Loucy (cell line): ENCODE measurements around the gene MMP28.

ENCODE experiments used
- H2AFZ ChIP-seq: fragments of 200-600 bp; sonication (generic); 2 replicates; pipeline ENCODE4 v1.6.0; 2016; ENCODE audit warnings: antibody characterized with exemption, mild to moderate bottlenecking, low read length, moderate library complexity
- H3F3A ChIP-seq: fragments of 200-600 bp; 2 replicates; pipeline ENCODE4 v1.6.0; 2016; ENCODE audit warnings: antibody characterized with exemption, low read depth, mild to moderate bottlenecking
- H3K27me3 ChIP-seq: fragments of 200-600 bp; sonication (generic); 2 replicates; pipeline ENCODE4 v1.6.1; 2014; ENCODE audit warnings: low read length, mild to moderate bottlenecking; ENCODE audit not compliant: insufficient read depth, poor library complexity, severe bottlenecking
- H3K36me3 ChIP-seq: fragments of 200-600 bp; sonication (generic); 2 replicates; pipeline ENCODE4 v1.6.1; 2016; ENCODE audit warnings: low read length; ENCODE audit not compliant: insufficient read depth
- H3K4me1 ChIP-seq: fragments of 200-600 bp; sonication (generic); 2 replicates; pipeline ENCODE4 v1.5.1; 2014; ENCODE audit warnings: low read length, mild to moderate bottlenecking; ENCODE audit not compliant: insufficient read depth, poor library complexity, severe bottlenecking
- H3K4me2 ChIP-seq: fragments of 200-600 bp; sonication (generic); 2 replicates; pipeline ENCODE4 v1.6.0; 2014; ENCODE audit warnings: antibody characterized with exemption, low read length, low read depth, mild to moderate bottlenecking; ENCODE audit not compliant: poor library complexity, severe bottlenecking
- H3K4me3 ChIP-seq: fragments of 200-600 bp; sonication (generic); 2 replicates; pipeline ENCODE4 v1.5.1; 2014; ENCODE audit warnings: low read length, mild to moderate bottlenecking, mixed read lengths; ENCODE audit not compliant: poor library complexity, severe bottlenecking
- H3K79me2 ChIP-seq: fragments of 200-600 bp; sonication (generic); 2 replicates; pipeline ENCODE4 v1.6.1; 2014; ENCODE audit warnings: low read length; ENCODE audit not compliant: insufficient read depth
- H3K9ac ChIP-seq: fragments of 200-600 bp; sonication (generic); 2 replicates; pipeline ENCODE4 v1.6.0; 2014; ENCODE audit warnings: mild to moderate bottlenecking, low read depth, low read length, moderate library complexity; ENCODE audit not compliant: poor library complexity, severe bottlenecking
- H3K9me2 ChIP-seq: fragments of 200-600 bp; sonication (generic); replicated peaks from 2 replicates; pipeline ENCODE4 v1.6.1; 2016; ENCODE audit warnings: low read depth, low read length, mixed read lengths
- H3K9me3 ChIP-seq: fragments of 200-600 bp; sonication (generic); 2 replicates; pipeline ENCODE4 v1.6.1; 2014; ENCODE audit warnings: mild to moderate bottlenecking, antibody characterized with exemption, low read length, low read depth; ENCODE audit not compliant: insufficient read depth
- H4K20me1 ChIP-seq: fragments of 200-600 bp; sonication (generic); 2 replicates; pipeline ENCODE4 v1.6.0; 2014; ENCODE audit warnings: antibody characterized with exemption, low read length, mild to moderate bottlenecking; ENCODE audit not compliant: insufficient read depth, poor library complexity, severe bottlenecking
- EZH2phosphoT487 ChIP-seq: fragments of 200-600 bp; IDR thresholded peaks from 2 replicates; pipeline ENCODE4 v1.6.1; 2018; ENCODE audit warnings: antibody characterized with exemption, mild to moderate bottlenecking, moderate library complexity, borderline replicate concordance
- TF ChIP-seq, protein P1 (sequence below): fragments of 200-600 bp; sonication (generic); conservative IDR thresholded peaks from 2 replicates; pipeline ENCODE4 v1.5.1; 2014; ENCODE audit warnings: mild to moderate bottlenecking, antibody characterized with exemption, low read length

The MMP28 gene

GRCh38 chr17:35797370-35797769 is 1.9 kb upstream of the MMP28 start:
- no peaks in the 10 kb centered on the region for H4K20me1 ChIP-seq
- no peaks in the 10 kb centered on the region for H3K27me3 ChIP-seq
- TF ChIP-seq, protein P1, sequence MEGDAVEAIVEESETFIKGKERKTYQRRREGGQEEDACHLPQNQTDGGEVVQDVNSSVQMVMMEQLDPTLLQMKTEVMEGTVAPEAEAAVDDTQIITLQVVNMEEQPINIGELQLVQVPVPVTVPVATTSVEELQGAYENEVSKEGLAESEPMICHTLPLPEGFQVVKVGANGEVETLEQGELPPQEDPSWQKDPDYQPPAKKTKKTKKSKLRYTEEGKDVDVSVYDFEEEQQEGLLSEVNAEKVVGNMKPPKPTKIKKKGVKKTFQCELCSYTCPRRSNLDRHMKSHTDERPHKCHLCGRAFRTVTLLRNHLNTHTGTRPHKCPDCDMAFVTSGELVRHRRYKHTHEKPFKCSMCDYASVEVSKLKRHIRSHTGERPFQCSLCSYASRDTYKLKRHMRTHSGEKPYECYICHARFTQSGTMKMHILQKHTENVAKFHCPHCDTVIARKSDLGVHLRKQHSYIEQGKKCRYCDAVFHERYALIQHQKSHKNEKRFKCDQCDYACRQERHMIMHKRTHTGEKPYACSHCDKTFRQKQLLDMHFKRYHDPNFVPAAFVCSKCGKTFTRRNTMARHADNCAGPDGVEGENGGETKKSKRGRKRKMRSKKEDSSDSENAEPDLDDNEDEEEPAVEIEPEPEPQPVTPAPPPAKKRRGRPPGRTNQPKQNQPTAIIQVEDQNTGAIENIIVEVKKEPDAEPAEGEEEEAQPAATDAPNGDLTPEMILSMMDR: no peak
- TF ChIP-seq EZH2phosphoT487: no peak
- no peaks in the 10 kb centered on the region for H3K9me3 ChIP-seq
- H3K4me2 ChIP-seq: no peak overlapping the region
- H3K9me2 ChIP-seq: no peaks in the 10 kb centered on the region
- H3K9ac ChIP-seq: no peak overlapping the region
- H3F3A ChIP-seq: peaks cover 4% of the 10 kb centered on the region; the same call in 1 of the 2 replicates
- H3K79me2 ChIP-seq: no peaks in the 10 kb centered on the region
- H3K4me3 ChIP-seq: no peak overlapping the region
- peaks cover 24% of the 10 kb centered on the region for H3K4me1 ChIP-seq
- H2AFZ ChIP-seq: no peak overlapping the region
- H3K36me3 ChIP-seq: no peaks in the 10 kb centered on the region

DNA sequence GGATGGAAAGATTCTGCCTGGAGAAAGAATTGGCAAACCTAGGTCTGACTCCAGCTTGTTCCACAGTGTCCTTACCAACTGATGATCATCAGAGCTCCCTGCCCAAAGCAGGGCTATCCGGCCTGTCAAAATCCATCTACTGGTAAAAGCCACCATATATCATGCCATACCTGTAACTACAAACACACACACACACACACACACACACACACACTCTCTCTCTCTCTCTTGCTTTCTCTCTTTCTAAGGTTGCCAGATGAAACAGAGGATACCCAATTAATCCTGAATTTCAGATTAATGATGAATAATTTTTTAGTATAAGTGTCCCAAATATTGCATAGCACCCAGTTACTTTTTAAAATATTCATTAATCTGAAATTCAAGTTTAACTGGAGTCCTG is 1.5 kb upstream of the MMP28 start:
- peaks cover 4% of the 10 kb centered on the region; the same call in 1 of the 2 replicates for H3F3A ChIP-seq
- H4K20me1 ChIP-seq: no peaks in the 10 kb centered on the region
- H3K9ac ChIP-seq: no peak overlapping the region
- H3K79me2 ChIP-seq: no peaks in the 10 kb centered on the region
- H3K9me3 ChIP-seq: no peaks in the 10 kb centered on the region
- no peaks in the 10 kb centered on the region for H3K9me2 ChIP-seq
- H3K4me2 ChIP-seq: no peak overlapping the region
- no peaks in the 10 kb centered on the region for H3K27me3 ChIP-seq
- H2AFZ ChIP-seq: no peak overlapping the region
- TF ChIP-seq, protein P1: no peak
- no peak for TF ChIP-seq EZH2phosphoT487
- peaks cover 22% of the 10 kb centered on the region for H3K4me1 ChIP-seq
- no peaks in the 10 kb centered on the region for H3K36me3 ChIP-seq
- no peak overlapping the region for H3K4me3 ChIP-seq

DNA sequence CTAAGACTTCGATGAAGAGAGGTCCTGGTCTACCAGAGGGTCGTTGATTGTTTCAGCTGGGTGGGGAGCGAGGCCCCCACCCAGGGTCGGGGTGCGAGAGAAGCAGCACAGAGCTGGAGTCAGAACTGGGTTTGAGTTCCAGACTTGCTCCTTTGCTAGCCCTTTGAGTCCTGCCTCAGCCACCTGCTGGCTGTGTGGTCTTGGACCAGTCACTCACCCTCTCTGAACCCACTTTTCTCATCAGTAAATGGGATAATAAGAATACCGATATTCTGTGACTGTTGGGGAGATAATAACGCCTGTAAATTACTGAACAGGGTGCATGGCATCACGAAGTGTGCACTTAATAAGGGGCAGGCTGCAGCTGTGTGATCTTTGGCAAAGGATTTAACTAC is 427 bp upstream of the MMP28 start:
- TF ChIP-seq EZH2phosphoT487: no peak
- TF ChIP-seq, protein P1: no peak
- peaks cover 17% of the 10 kb centered on the region for H3K4me1 ChIP-seq
- H3F3A ChIP-seq: no peaks in the 10 kb centered on the region
- no peaks in the 10 kb centered on the region for H3K79me2 ChIP-seq
- H3K36me3 ChIP-seq: no peaks in the 10 kb centered on the region
- no peaks in the 10 kb centered on the region for H3K9me3 ChIP-seq
- H4K20me1 ChIP-seq: no peaks in the 10 kb centered on the region
- H3K27me3 ChIP-seq: no peaks in the 10 kb centered on the region
- H2AFZ ChIP-seq: peak overlapping the region; percentile 63; the same call in 1 of the 2 replicates
- H3K4me2 ChIP-seq: peak overlapping the region; percentile 75
- peak overlapping the region; percentile 65 for H3K4me3 ChIP-seq
- peak overlapping the region; percentile 61 for H3K9ac ChIP-seq
- H3K9me2 ChIP-seq: no peaks in the 10 kb centered on the region
